Astrocyte (in vitro differentiated cells and primary cell): ENCODE measurements around the gene DTNB. TPM values are rescaled to one million over a fixed set of nuclear protein-coding genes. Genes with fewer than 3 reads are reported as not detected.

ENCODE experiments used
- DNase-seq: peaks from one replicate; pipeline ENCODE4 v3.0.0-alpha.2; 2010; ENCODE audit warnings: low read depth
- FAIRE-seq: peaks from 2 replicates; lab custom pipeline; 2011; peaks lifted over from hg19 to GRCh38; lab: Jason Lieb, UNC
- H2AFZ ChIP-seq: 2 replicates; pipeline ENCODE4 v1.6.0; 2012; ENCODE audit warnings: low read depth, low read length, inconsistent platforms
- H3K27ac ChIP-seq: 2 replicates; pipeline ENCODE4 v1.5.1; 2011; ENCODE audit warnings: low read depth, low read length, inconsistent platforms
- H3K27me3 ChIP-seq: 2 replicates; pipeline ENCODE4 v1.6.0; 2011; ENCODE audit warnings: low read length, inconsistent platforms; ENCODE audit not compliant: insufficient read depth
- H3K36me3 ChIP-seq: 2 replicates; pipeline ENCODE4 v1.5.1; 2011; ENCODE audit warnings: low read length, inconsistent platforms; ENCODE audit not compliant: insufficient read depth
- H3K4me1 ChIP-seq: 2 replicates; pipeline ENCODE4 v1.5.1; 2011; ENCODE audit warnings: low read length, inconsistent platforms; ENCODE audit not compliant: insufficient read depth
- H3K4me2 ChIP-seq: 2 replicates; pipeline ENCODE4 v1.6.0; 2012; ENCODE audit warnings: low read length, inconsistent platforms
- H3K4me3 ChIP-seq: 2 replicates; pipeline ENCODE4 v1.5.1; 2011; ENCODE audit warnings: low read depth, mild to moderate bottlenecking, low read length, inconsistent platforms; ENCODE audit not compliant: insufficient read depth
- H3K79me2 ChIP-seq: 2 replicates; pipeline ENCODE4 v1.6.0; 2012; ENCODE audit warnings: mild to moderate bottlenecking, low read length, inconsistent platforms; ENCODE audit not compliant: insufficient read depth
- H3K9ac ChIP-seq: 2 replicates; pipeline ENCODE4 v1.6.0; 2012; ENCODE audit warnings: mild to moderate bottlenecking, low read length, inconsistent platforms
- H3K9me3 ChIP-seq: 2 replicates; pipeline ENCODE4 v1.5.1; 2012; ENCODE audit warnings: low read depth, mild to moderate bottlenecking, low read length, inconsistent platforms; ENCODE audit not compliant: insufficient read depth
- H4K20me1 ChIP-seq: 2 replicates; pipeline ENCODE4 v1.6.0; 2012; ENCODE audit warnings: low read length, inconsistent platforms; ENCODE audit not compliant: insufficient read depth
- H3K27ac Mint-ChIP-seq: one replicate; pipeline ENCODE4 v1.8.0; 2021; ENCODE audit warnings: mild to moderate bottlenecking, mixed read lengths; ENCODE audit not compliant: unreplicated experiment
- H3K27me3 Mint-ChIP-seq: one replicate; pipeline ENCODE4 v1.8.0; 2021; ENCODE audit warnings: low read depth, mixed read lengths; ENCODE audit not compliant: unreplicated experiment
- H3K36me3 Mint-ChIP-seq: one replicate; pipeline ENCODE4 v1.8.0; 2021; ENCODE audit warnings: low read depth, mixed read lengths; ENCODE audit not compliant: unreplicated experiment
- H3K4me1 Mint-ChIP-seq: one replicate; pipeline ENCODE4 v1.8.0; 2021; ENCODE audit warnings: low read depth, mixed read lengths; ENCODE audit not compliant: unreplicated experiment
- H3K4me3 Mint-ChIP-seq: one replicate; pipeline ENCODE4 v1.8.0; 2021; ENCODE audit warnings: mild to moderate bottlenecking, moderate library complexity, mixed read lengths; ENCODE audit not compliant: unreplicated experiment
- H3K9me3 Mint-ChIP-seq: one replicate; pipeline ENCODE4 v1.8.0; 2021; ENCODE audit warnings: mild to moderate bottlenecking, mixed read lengths; ENCODE audit not compliant: unreplicated experiment
- EZH2 ChIP-seq: IDR thresholded peaks from 2 replicates; pipeline ENCODE4 v1.6.1; 2012; ENCODE audit warnings: mild to moderate bottlenecking, low read length, inconsistent platforms; ENCODE audit not compliant: insufficient read depth
- total RNA-seq: library from RNA; stranded (reverse); gene quantifications from 2 replicates; pipeline ENCODE4 v1.2.1, GENCODE V29; 2021
- TF ChIP-seq, protein P1 (sequence below): IDR thresholded peaks from 2 replicates; pipeline ENCODE4 v1.5.1; 2011; ENCODE audit warnings: low read depth, mild to moderate bottlenecking, inconsistent platforms, low read length, moderate library complexity; ENCODE audit not compliant: insufficient read depth

DTNB gene
- total RNA-seq, 1 donor from 2014 or later: 5.1 TPM

DNA sequence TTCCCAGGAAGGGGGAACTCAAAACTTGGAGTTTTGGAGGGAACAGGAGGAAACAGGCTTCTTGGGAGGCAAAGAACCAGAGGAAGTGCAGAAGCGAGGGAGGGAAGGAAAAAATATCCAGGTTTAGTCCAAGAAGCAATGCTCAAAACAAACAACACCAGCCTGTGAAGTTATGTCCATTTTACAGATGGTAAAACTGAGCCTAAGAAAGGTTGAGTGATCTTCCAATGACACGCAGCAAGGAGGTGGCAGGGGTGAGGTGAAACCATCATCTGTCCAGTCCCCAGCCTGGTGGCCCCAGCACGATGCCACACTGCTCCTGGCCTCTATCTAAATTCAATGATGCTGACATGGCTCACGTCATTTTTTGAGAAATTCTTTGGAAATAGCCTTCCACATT, 342.4 kb downstream of the DTNB start:
- Histone ChIP-seq H3K4me2 (no peak overlapping the region), H3K36me3 (no peaks in the 10 kb centered on the region), H3K27ac (no peak overlapping the region), H3K4me1 (no peaks in the 10 kb centered on the region), H3K9me3 (peaks cover 9% of the 10 kb centered on the region), H2AFZ (no peak overlapping the region), H3K9ac (no peak overlapping the region), H3K4me3 (no peak overlapping the region), H3K27me3 (no peaks in the 10 kb centered on the region), H3K79me2 (peaks cover 31% of the 10 kb centered on the region), H4K20me1 (peaks cover 81% of the 10 kb centered on the region)
- TF ChIP-seq, protein P1, sequence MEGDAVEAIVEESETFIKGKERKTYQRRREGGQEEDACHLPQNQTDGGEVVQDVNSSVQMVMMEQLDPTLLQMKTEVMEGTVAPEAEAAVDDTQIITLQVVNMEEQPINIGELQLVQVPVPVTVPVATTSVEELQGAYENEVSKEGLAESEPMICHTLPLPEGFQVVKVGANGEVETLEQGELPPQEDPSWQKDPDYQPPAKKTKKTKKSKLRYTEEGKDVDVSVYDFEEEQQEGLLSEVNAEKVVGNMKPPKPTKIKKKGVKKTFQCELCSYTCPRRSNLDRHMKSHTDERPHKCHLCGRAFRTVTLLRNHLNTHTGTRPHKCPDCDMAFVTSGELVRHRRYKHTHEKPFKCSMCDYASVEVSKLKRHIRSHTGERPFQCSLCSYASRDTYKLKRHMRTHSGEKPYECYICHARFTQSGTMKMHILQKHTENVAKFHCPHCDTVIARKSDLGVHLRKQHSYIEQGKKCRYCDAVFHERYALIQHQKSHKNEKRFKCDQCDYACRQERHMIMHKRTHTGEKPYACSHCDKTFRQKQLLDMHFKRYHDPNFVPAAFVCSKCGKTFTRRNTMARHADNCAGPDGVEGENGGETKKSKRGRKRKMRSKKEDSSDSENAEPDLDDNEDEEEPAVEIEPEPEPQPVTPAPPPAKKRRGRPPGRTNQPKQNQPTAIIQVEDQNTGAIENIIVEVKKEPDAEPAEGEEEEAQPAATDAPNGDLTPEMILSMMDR: no peak
- TF ChIP-seq EZH2: no peak
- peaks cover 4% of the 10 kb centered on the region for H3K4me1 Mint-ChIP-seq
- no peak overlapping the region for H3K27ac Mint-ChIP-seq
- FAIRE-seq: no peak
- peaks cover 2% of the 10 kb centered on the region for H3K27me3 Mint-ChIP-seq
- peaks cover 4% of the 10 kb centered on the region for H3K9me3 Mint-ChIP-seq
- H3K4me3 Mint-ChIP-seq: no peak overlapping the region
- H3K36me3 Mint-ChIP-seq: peaks cover 20% of the 10 kb centered on the region
- no peak for DNase-seq

DNA sequence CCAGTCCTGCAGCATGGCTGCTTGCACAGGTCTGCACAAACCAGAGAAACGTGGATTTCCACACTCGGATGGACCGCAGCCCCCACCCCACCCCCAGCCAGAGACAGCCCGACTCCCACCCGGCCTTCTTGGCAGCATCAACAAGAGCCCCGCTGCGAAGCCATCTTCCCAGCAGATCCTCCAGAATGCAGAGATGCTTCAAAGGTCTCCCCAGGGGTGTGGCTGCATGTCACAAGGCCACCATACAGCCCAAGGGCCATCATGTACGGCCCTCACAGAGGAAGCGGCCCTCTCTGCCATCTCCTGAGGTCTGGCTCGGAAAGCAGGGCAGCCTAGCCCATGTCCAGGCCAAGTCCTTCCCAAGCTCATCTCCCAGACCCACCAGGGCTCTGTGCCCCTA, 343.1 kb downstream of the DTNB start:
- TF ChIP-seq, protein P1: no peak
- H3K27me3 ChIP-seq: no peaks in the 10 kb centered on the region
- Mint-ChIP-seq H3K4me1 (peaks cover 4% of the 10 kb centered on the region), H3K27me3 (peaks cover 2% of the 10 kb centered on the region), H3K4me3 (no peak overlapping the region), H3K9me3 (peaks cover 4% of the 10 kb centered on the region), H3K27ac (no peak overlapping the region), H3K36me3 (peaks cover 20% of the 10 kb centered on the region)
- no peak overlapping the region for H3K9ac ChIP-seq
- H3K4me3 ChIP-seq: no peak overlapping the region
- H3K36me3 ChIP-seq: no peaks in the 10 kb centered on the region
- H2AFZ ChIP-seq: no peak overlapping the region
- peaks cover 9% of the 10 kb centered on the region for H3K9me3 ChIP-seq
- FAIRE-seq: no peak
- no peak for DNase-seq
- no peak overlapping the region for H3K4me2 ChIP-seq
- peaks cover 29% of the 10 kb centered on the region for H3K79me2 ChIP-seq
- H3K4me1 ChIP-seq: peaks cover under 1% of the 10 kb centered on the region
- H3K27ac ChIP-seq: no peak overlapping the region
- H4K20me1 ChIP-seq: peaks cover 78% of the 10 kb centered on the region

- no peak overlapping the region for H3K4me3 ChIP-seq
- H3K36me3 ChIP-seq: no peaks in the 10 kb centered on the region
- no peak overlapping the region for H2AFZ ChIP-seq
- H3K79me2 ChIP-seq: peaks cover 27% of the 10 kb centered on the region
- Mint-ChIP-seq H3K9me3 (peaks cover 4% of the 10 kb centered on the region), H3K27me3 (peaks cover 2% of the 10 kb centered on the region), H3K27ac (no peak overlapping the region), H3K36me3 (peaks cover 20% of the 10 kb centered on the region), H3K4me1 (peaks cover 10% of the 10 kb centered on the region), H3K4me3 (no peak overlapping the region)
- no peak overlapping the region for H3K9ac ChIP-seq
- DNase-seq: no peak
- no peak overlapping the region for H3K27ac ChIP-seq
- H4K20me1 ChIP-seq: peaks cover 76% of the 10 kb centered on the region
- no peak for TF ChIP-seq EZH2
- TF ChIP-seq, protein P1: no peak
- H3K27me3 ChIP-seq: no peaks in the 10 kb centered on the region
- H3K4me1 ChIP-seq: peaks cover 6% of the 10 kb centered on the region
- no peak for FAIRE-seq
- H3K4me2 ChIP-seq: no peak overlapping the region
- H3K9me3 ChIP-seq: peaks cover 9% of the 10 kb centered on the region
These were observed 345.0 kb downstream of the DTNB start for GRCh38 chr2:25328152-25329085.
